CD4-positive, alpha-beta T cell treated with Interleukin-15 for 4 hours (primary cell): ENCODE measurements around the gene WRAP73.
"Not testable (repeated sequence)": the region's sequence is repeated elsewhere in the genome, so short reads cannot be mapped to it uniquely, and the experiment has no call there.

ENCODE experiments used
- DNase-seq: peaks from one replicate; pipeline ENCODE4 v3.0.0-alpha.2; 2020; ENCODE audit warnings: low spot score

Gene WRAP73

GRCh38 chr1:3630161-3630611, 19.7 kb downstream of the WRAP73 start:
- DNase-seq = no peak

DNA sequence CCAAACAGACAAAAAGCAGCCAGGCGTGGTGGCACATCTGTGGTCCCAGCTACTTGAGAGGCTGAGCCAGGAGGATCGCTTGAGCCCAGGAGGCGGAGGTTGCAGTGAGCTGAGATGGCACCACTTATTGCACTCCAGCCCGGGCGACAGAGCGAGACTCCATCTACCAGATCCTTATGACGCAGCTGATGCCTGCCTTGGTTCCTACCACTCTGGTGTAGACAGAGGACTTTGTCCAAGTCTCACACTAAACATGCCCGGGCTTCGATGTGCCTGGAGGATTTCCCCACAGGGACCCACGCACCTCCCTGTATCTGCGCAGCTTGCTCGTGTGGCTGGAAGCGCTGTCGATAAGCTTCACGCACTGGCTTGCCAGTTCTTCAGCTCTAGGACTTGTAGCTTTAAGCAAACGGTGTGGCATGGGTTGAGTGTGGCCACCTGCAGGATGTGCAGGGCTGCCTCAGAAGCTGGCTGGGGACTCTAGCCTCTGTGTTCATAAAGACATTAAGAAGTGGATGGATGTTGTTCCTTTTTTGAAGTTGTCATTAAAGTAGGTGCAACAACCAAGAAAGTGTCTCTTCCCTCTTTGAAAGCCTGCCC, 20.2 kb downstream of the WRAP73 start:
- DNase-seq = no peak

GRCh38 chr1:3628445-3628844, 21.5 kb downstream of the WRAP73 start:
- DNase-seq = no peak

- DNase-seq = no peak
These were observed 22.2 kb downstream of the WRAP73 start for GRCh38 chr1:3627515-3628253.

DNA sequence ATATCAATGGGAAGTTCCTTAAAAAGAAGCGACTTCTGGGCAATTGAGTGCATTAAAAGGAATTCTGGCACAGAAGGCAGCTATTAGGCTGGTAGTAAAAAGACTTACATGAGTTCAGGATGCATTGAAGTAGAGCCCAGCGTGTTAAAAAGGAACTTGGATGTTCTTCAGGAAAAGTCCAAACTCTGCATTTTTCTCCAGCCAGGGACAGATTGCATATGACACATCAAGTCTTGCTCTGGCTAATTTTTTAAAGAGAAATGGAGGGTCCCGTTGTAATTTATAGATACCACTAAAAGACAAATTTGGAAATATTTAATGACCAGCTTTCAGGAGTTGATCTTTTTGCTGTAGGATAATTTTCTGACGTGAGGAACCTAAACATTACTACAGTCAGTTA, 23.9 kb downstream of the WRAP73 start:
- DNase-seq = no peak

GRCh38 chr1:3625151-3625907, 24.6 kb downstream of the WRAP73 start:
- DNase-seq = no peak

DNA sequence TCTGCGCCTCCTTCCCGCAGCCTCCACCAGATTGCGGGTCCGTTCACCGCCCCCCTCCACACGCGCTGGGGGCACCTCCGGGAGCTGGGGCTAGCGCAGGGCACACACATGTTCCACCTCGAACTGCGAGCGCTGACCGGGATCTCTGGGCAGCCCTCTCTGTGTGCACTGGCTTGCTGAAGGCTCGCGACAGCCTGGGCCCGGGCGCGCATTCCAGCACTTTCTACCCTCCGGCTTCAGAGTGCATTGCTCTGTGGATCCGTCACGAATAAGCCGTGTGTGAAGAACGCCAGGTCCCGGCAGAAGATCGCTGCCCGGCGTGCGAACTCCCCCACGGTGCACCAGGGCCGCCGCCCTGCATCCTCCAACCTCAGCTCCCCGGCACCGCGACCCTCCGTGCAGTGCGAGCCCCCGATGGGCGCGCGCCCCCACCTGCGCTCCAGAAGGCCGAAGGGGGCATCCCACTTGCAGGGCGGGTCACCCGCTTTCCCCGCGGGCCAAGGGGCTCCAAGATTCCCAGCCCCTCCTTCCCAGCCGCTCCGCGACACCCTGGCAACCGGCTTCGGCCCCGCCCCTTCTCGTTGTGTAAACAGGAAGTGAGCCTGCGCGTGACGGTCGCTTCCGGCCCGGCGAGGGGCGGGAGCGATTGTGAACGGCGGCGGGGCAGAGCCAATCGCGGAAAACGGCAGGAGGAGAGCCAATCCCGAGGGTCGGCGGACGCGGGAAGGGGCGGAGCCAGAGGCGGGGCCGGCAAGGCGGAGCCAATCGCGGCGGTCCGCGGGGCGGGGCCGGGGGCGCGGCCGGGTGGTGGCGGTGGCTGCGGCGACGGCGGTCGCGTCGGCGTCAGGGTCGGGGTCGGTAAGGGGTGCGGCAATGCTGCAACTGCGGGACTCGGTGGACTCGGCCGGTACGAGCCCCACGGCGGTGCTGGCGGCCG, 25.4 kb downstream of the WRAP73 start, which contains the start of gene TPRG1L:
TPRG1L (plus strand) TSS at position 816 of the 937 bp plus-strand sequence; CDS start at position 874, 58 bp downstream.
- DNase-seq = peak; percentile 98

DNA sequence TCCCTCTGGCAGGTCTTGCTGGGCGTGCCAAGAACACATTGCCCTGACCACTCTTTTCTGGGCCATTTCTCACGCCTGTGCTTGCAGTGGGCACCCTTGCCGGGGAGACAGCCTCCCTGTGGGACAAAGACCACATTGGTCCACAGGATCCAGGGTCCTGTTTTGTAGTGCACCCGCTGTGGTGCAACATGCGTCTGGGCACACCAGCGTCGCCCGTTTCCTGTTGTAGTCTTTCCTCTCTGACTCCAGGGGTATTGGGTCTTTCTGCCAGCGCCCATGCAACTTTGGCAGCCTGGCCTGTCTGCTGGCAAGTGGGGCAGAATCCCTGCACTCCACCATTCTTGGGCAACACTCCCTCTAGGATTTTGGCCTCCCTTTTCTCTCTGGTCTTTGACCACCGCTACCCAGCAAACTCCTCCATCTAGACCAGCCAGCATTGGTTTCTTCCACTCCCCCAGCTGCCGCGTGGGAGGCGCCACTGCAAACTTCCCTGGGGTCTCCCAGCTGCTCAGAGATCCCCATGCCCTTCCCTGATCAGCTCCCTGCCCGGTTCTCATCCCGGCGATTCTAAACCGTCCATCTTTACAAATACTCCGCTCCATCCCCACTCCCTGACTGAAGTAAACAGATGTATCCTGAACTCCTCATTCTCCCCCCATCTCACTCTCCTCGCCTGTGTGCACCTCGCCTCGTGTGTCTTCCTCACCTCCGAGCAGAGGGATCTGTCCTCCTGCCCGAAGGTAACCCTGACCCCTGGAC, 26.3 kb downstream of the WRAP73 start:
- DNase-seq = no peak

DNA sequence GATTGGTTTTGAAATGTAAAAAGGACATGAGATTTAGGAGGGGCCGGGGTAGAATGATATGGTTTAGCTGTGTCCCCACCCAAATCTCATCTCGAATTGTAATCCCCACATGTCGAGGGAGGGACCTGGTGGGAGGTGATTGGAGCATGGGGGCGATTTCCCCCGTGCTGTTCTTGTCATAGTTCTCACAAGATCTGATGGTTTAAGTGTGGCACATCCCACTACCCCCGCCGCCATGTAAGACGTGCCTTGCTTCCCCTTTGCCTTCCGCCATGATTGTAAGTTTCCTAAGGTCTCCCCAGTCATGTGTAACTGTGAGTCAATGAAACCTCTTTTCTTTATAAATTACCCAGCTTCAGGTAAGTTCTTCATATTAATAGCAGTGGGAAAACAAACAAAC, 27.8 kb downstream of the WRAP73 start:
- DNase-seq = not testable (repeated sequence)

DNA sequence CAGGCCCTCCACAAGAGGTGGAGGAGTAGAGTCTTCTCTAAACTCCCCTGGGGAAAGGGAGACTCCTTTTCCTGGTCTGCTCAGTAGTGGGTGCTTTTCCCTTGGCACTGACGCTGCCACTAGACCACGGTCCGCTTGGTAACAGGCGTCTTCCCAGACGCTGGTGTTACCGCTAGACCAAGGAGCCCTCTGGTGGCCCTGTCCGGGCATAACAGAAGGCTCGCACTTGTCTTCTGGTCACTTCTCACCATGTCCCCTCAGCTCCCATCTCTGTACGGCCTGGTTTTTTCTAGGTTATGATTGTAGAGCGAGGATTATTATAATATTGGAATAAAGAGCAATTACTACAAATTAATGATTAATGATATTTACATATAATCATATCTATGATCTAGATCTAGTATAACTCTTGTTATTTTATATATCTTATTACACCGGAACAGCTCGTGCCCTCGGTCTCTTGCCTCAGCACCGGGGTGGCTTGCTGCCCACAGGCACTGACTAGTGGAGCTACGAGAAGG, 28.7 kb downstream of the WRAP73 start:
- not testable (repeated sequence) for DNase-seq

- no peak for DNase-seq
These were observed 29.2 kb downstream of the WRAP73 start for GRCh38 chr1:3620708-3621107.

- peak; percentile 81 for DNase-seq
These were observed 30.8 kb downstream of the WRAP73 start for GRCh38 chr1:3618881-3619671.

- DNase-seq = no peak
These were observed 31.4 kb downstream of the WRAP73 start for GRCh38 chr1:3618531-3618880.

GRCh38 chr1:3617806-3618345, 32.0 kb downstream of the WRAP73 start:
- no peak for DNase-seq

DNA sequence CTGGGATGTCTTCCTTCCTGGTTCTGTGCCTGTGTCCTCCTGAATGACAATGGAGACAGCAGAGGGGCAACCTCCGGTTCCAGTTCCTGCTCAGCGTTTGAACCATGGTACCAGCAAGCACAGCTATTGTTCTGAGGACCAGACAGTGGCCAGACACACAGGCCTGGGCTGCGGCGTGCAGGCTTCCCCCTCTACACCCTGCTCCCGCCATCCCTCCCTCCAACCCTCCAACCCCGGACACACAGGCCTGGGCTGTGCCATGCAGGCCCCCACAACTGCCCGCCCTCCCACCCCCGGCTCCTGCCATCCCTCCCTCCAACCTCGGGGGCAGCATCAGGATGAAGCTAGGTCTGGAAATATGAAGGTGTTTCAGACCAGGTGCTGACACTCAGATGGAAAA, 33.0 kb downstream of the WRAP73 start:
- DNase-seq = no peak

- no peak for DNase-seq
These were observed 34.9 kb downstream of the WRAP73 start for GRCh38 chr1:3614755-3615742.

- DNase-seq = no peak
These were observed 37.8 kb downstream of the WRAP73 start for GRCh38 chr1:3612123-3612522.
